Heart left ventricle (tissue), 16 donors: Measurements from ENCODE around the gene TNFSF15. TPM values are rescaled to one million over a fixed set of nuclear protein-coding genes. Genes with fewer than 3 reads are reported as not detected.

ENCODE experiments used
- ATAC-seq, 4 donors: fragments of 200-7000 bp; cut with Tn5 transposase; one replicate each; pipeline ENCODE4 v1.9.1; 2020 to 2022; ENCODE audit warnings: moderate library complexity in 4 of 4, mild to moderate bottlenecking in 3 of 4, moderate number of reproducible peaks in 1 of 4
- DNase-seq, 5 donors: peaks; one replicate each; pipeline ENCODE4 v3.0.0-alpha.2; 2020
- H3K27ac ChIP-seq, 12 donors: fragments of 200-600 bp; sonication (generic) in 4 of 12; one replicate each; pipeline versions ENCODE4 v1.5.0 to v1.8.0; 2016 to 2022; ENCODE audit warnings: mild to moderate bottlenecking in 2 of 12
- H3K27me3 ChIP-seq, 9 donors: fragments of 200-600 bp; sonication (generic) in 2 of 9; one replicate each; pipeline versions ENCODE4 v1.5.1 to v1.8.0; 2016 to 2022; ENCODE audit warnings: mild to moderate bottlenecking in 3 of 9
- H3K36me3 ChIP-seq, 9 donors: fragments of 200-600 bp; sonication (generic) in 2 of 9; one replicate each; pipeline versions ENCODE4 v1.5.0 to v1.8.0; 2018 to 2022; ENCODE audit warnings: mild to moderate bottlenecking in 2 of 9
- H3K4me1 ChIP-seq, 12 donors: fragments of 200-600 bp; sonication (generic) in 4 of 12; one replicate each; pipeline versions ENCODE4 v1.5.0 to v1.8.0; 2016 to 2022; ENCODE audit warnings: mild to moderate bottlenecking in 3 of 12
- H3K4me3 ChIP-seq, 12 donors: fragments of 200-600 bp; sonication (generic) in 4 of 12; one replicate each; pipeline versions ENCODE4 v1.5.0 to v1.8.0; 2017 to 2022; ENCODE audit warnings: mild to moderate bottlenecking in 9 of 12, moderate library complexity in 4 of 12
- H3K9me3 ChIP-seq, 12 donors: fragments of 200-600 bp; sonication (generic) in 4 of 12; one replicate each; pipeline versions ENCODE4 v1.5.0 to v1.8.0; 2016 to 2022; ENCODE audit warnings: mild to moderate bottlenecking in 1 of 12
- CTCF ChIP-seq, 12 donors: fragments of 200-600 bp; sonication (generic) in 4 of 12; IDR thresholded peaks; one replicate each; pipeline versions ENCODE4 v1.5.0 to v1.8.0; 2018 to 2022; ENCODE audit warnings: antibody characterized with exemption in 12 of 12, mild to moderate bottlenecking in 5 of 12
- POLR2A ChIP-seq, 2 donors: fragments of 450-650 bp; IDR thresholded peaks; one replicate each; pipeline ENCODE4 v1.6.1; 2017; ENCODE audit warnings: antibody characterized with exemption in 2 of 2, mild to moderate bottlenecking in 2 of 2, moderate library complexity in 2 of 2
- WGBS, 4 donors: extraction: QIAGEN DNeasy Blood & Tissue Kit in 2 of 4; methylation state at CpG; one replicate each; pipeline versions ENCODE4 v1.1.5 to v1.1.7; 2013 to 2018; 5-methylcytosine and 5-hydroxymethylcytosine counted together
- intact Hi-C, 10 donors: fragments of 100-400 bp; cut with DNase I; formaldehyde crosslinking; loops; one replicate each; pipeline versions ENCODE4 v1.11.1 to v1.14.2; 2022
- polyA plus RNA-seq, 2 donors: library from polyadenylated mRNA; stranded (reverse); fragments of 200-250 nt; gene quantifications; one replicate each; pipeline ENCODE4 v1.2.3, GENCODE V29; 2013
- total RNA-seq, 9 donors: library from RNA; depleted of rRNA in 2 of 9; stranded (reverse); fragments of >200 nt in 2 of 9; fragmentation: NEBNext Ultra II Directional in 3 of 9; extraction: Animal tissue kit (Norgen Biotek cat#: 25700) in 3 of 9; gene quantifications; one replicate each; pipeline versions ENCODE4 v1.1.0 to v1.2.4, GENCODE V29; 2016 to 2023
- donor health status: ischemic (EF 13 %, LVEDD 7.1; RV severe dilation, severe dysfunction).
- donor health status: healthy with polysubstance abuse.
- donor health status: DM: no; HTN: yes; CAD: no.
- donor health status: DM: no; HTN: no; CAD: no.
- donor health status: ischemic (EF 25% LVEDD 6.9; RV normal size, moderate dysfunction).
- donor health status: ischemic (EF 25% LVEDD 5.7; RV mildly dilated, moderate dysfunction).
- donor health status: healthy.
- donor health status: DM: yes; HTN: yes; CAD: no.
- donor health status: ischemic (EF 35%, LVEDD 5.7; RV mildly dilated, moderate dysfunction).
- donor health status: nonischemic (EF 11% LVEDD 7.7; RV severe dilation, severe dysfunction).
- donor health status: DM: yes; HTN: yes; CAD: no.
- donor health status: PGD.
- donor health status: ischemic (EF 29% LVEDD 5.4; RV normal size, mild dysfunction).
- donor health status: nonischemic (EF 23%, LVEDD 6.1; RV moderate dilation, normal function).

Gene TNFSF15
- total and polyA plus RNA-seq, 11 donors, result 0.03 to 1.4 (median 0.16) TPM; not detected in 5

DNA sequence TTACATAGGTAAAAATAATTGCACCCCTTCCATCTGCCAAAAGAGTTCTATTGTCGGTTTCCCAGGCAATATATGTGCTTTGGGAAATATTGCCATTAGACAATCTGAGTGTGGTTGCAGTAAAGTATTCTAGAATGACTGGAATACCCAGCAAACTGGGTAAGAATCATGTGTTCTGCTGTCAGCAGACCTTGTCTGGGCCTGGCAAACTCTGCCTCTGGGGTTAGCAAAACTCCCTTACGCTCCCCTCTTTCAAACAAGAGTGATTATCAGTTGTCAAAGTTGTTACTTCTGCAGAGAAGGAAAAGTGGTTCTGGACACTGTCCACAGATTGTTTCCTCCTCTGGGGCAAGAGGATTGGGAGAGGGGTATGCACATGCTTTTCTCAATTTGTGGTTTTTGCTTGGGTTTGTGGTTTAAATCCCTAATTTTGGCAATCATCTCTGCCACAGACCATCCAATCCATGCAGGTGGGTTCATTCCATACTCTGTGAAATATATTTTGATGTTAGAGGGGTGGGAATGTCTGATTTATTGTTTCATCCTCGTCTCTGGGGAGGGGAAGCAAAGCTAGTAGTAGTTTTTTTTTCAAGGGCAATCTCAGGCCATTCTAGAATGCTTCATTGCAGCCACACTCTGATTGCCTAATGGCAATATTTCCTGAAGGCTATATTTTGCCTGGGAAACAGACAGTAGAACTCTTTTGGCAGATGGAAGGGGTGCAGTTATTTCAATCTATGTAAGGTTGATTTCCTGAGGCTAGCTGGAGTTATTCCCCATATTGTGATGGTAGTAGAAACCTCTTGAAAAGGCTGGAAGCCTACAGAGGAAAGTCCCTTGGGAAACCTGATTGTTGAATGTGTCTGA lies 24.0 kb upstream of the TNFSF15 start:
- H3K9me3 ChIP-seq, result no peaks in the 10 kb centered on the region
- WGBS, 4 donors, result 58 to 65% (median 60%) methylated on average over 3 of the region's 3 CpGs
- DNase-seq, result no peak
- ATAC-seq, result no peak
- no peaks in the 10 kb centered on the region for H3K4me1 ChIP-seq
- intact Hi-C loops, result no loop called here
- H3K36me3 ChIP-seq, result no peaks in the 10 kb centered on the region
- H3K27me3 ChIP-seq, result peaks cover 0 to 2% (median 0%) of the 10 kb centered on the region in 9 donors
- TF ChIP-seq CTCF (IDR thresholded peaks at IDR 0.05) (no peak), POLR2A (IDR thresholded peaks at IDR 0.05) (no peak)
- no peak overlapping the region for H3K27ac ChIP-seq
- H3K4me3 ChIP-seq, result no peak overlapping the region

GRCh38 chr9:114828303-114828650 lies 22.4 kb upstream of the TNFSF15 start:
- H3K4me1 ChIP-seq, result no peaks in the 10 kb centered on the region
- ATAC-seq (no peak), DNase-seq (no peak)
- 74 to 80% (median 77%) methylated on average over 3 of the region's 3 CpGs for WGBS, 4 donors
- intact Hi-C loops, result no loop called here
- no peak overlapping the region for H3K27ac ChIP-seq
- no peaks in the 10 kb centered on the region for H3K36me3 ChIP-seq
- peaks cover 0 to 2% (median 0%) of the 10 kb centered on the region in 9 donors for H3K27me3 ChIP-seq
- TF ChIP-seq CTCF (IDR thresholded peaks at IDR 0.05), result no peak
- TF ChIP-seq POLR2A (IDR thresholded peaks at IDR 0.05), result no peak
- no peak overlapping the region for H3K4me3 ChIP-seq
- no peaks in the 10 kb centered on the region for H3K9me3 ChIP-seq

GRCh38 chr9:114827641-114828302 lies 21.9 kb upstream of the TNFSF15 start:
- Histone ChIP-seq H3K36me3 (no peaks in the 10 kb centered on the region), H3K4me1 (no peaks in the 10 kb centered on the region), H3K27ac (no peak overlapping the region), H3K4me3 (no peak overlapping the region), H3K9me3 (no peaks in the 10 kb centered on the region), H3K27me3 (peaks cover 0 to 2% (median 0%) of the 10 kb centered on the region in 9 donors)
- TF ChIP-seq CTCF (IDR thresholded peaks at IDR 0.05) (no peak), POLR2A (IDR thresholded peaks at IDR 0.05) (no peak)
- intact Hi-C loops, result no loop called here
- ATAC-seq (no peak), DNase-seq (no peak)
- 63 to 74% (median 68%) methylated on average over 2 of the region's 2 CpGs for WGBS, 4 donors

DNA sequence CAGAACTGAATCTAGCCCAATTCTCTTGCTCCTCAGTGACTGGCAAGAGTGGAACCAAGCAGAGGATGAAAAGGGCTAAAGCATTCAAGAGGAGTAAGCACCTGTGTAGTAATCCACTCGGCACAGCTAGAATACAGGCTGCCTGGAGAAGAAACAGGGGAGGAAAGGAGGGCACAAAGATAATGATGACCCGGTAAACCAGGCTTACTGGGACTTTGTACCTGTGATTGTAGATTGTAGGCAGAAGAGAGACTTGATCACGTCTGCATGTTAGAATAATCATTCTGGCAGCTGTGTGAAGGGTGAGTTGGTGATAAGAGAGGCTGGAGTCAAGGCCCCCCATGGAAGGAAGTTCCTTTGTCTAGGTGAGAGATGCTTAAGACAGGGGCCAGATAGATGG lies 20.6 kb upstream of the TNFSF15 start:
- H3K27me3 ChIP-seq, result peaks cover 0 to 2% (median 0%) of the 10 kb centered on the region in 9 donors
- 55 to 69% (median 67%) methylated on average over 3 of the region's 3 CpGs for WGBS, 4 donors
- TF ChIP-seq POLR2A (IDR thresholded peaks at IDR 0.05), result no peak
- no peak for TF ChIP-seq CTCF (IDR thresholded peaks at IDR 0.05)
- H3K9me3 ChIP-seq, result no peaks in the 10 kb centered on the region
- DNase-seq (no peak), ATAC-seq (no peak)
- no peaks in the 10 kb centered on the region for H3K4me1 ChIP-seq
- H3K36me3 ChIP-seq, result no peaks in the 10 kb centered on the region
- H3K27ac ChIP-seq, result no peak overlapping the region
- intact Hi-C loops, result no loop called here
- H3K4me3 ChIP-seq, result no peak overlapping the region
